UCSD-AML1 (cell line): ENCODE results near the gene PCED1B.
A peak's percentile ranks its signal among the peaks of the same experiment; 100 is the strongest.
"Not testable (repeated sequence)": the region's sequence is repeated elsewhere in the genome, so short reads cannot be mapped to it uniquely, and the experiment has no call there.

Source experiments
- DNase-seq: peaks from one replicate; lab custom pipeline; 2025; ENCODE audit not compliant: unreplicated experiment; lab: John Stamatoyannopoulos, UW

PCED1B gene

DNA sequence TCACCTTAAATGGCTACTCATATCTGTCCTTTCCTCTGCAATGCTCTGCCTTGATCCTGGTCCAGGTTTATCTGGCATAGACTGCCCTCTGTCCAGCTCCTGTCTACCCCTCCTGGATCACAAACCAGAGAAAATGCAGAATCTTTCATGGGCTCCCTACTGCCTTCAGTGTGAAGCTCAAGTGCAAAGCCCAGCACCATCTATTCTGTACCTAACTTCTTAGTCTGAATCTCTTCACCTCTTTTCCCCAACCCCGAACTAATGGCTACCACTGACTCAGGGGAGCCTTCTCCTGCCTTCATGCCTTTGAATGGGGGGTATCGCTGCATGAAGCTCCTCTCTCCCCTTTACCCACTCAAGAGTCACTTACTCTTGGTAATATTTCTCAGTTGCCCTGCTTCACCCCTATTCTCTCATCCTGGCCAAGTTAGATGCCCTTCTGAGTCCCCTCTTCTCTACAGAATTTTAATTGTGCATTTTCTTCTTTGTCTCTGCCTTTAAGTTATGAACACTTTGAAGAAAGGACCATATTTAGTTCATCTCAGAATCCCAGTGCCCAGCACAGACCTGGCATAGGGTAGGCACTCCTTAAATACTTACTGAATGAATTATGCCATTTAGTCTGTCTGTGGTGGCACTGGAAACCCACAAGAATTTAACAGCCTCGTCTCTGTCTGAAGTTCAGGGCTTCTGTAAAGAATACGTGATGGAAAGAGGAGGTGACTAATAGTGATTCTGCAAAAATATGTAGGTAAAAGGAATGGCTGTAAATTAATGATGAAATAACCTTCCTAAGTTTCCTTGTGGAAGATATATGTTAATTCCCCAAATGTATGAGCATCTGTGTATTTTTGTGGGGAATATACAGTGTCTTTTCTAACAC, 191.6 kb downstream of the PCED1B start:
- no peak for DNase-seq

DNA sequence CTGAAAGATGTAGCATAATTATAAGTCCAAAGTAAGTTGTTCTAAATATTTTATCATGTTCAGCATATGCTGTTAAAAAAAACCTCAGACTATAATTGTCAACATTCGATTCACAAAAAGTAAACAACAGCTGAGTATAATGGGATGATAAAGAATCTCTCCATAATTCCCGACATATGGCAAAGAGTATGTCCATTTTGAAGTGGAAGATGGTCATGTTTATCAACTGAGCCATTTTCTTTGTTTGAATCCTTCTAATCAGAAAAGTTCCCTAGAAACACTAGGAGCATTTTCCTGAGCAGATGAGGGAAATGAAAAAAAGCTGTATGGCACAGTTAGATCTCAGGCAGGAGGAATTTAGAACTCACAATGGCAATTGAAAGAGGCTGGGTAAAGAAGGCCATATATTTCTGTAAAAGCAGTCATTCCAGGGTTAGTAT, 192.4 kb downstream of the PCED1B start:
- no peak for DNase-seq

DNA sequence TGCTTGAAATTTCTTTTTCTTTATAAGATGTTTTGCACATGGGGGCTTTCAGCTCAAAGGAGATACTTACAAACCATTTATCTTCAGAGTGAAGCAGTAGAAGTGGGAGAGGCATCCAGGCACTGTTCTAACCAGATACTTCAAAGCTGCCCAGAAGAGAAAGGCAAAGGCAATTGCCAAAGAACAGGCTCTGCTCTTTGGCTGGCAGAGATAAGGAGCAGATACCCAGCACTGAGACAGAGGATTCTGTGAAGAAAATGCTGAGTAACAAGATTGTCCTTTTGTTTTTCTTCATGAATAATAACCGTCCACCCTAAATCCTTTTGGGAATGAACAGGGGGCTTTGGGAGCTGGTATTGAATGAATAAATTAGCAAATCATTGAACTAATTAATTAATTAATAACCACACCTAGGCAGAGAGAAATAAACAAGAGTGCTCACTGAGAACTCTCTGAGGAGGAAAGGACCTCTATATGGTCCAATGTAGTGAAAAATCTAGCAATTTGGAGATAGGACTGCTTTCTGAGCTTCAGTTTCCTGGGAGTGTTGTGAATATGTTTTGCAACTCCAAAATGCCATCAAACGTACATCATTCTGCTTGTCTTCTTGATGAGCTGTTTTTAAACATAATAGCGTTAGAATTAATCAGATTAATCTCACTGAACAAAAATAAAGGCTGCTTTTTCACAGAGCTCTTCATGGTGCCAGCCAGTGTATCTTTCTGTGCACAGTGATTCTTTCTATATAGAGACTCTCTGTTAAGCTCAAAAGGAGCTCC, 193.2 kb downstream of the PCED1B start:
- DNase-seq = no peak

DNA sequence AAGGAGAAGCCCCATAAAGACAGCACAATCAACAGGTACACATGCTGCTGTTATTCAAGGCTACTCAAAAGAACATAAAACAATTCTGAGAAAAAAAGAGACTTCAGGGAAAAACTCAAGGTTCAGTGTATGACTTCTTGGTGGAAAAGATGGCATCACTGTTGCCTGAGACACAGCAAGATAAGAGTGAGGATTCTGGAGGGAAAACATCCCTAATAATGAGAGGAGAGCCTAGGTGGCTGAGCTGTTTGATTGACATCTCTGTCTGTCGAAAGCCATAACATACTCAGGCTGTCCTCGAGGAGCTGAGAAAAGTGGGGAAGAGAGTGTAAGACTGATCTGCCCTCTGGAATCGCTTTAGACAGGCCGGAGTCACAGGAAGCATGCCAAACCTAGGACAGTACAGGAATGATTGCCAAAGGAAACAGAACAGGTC, 193.8 kb downstream of the PCED1B start:
- no peak for DNase-seq

DNA sequence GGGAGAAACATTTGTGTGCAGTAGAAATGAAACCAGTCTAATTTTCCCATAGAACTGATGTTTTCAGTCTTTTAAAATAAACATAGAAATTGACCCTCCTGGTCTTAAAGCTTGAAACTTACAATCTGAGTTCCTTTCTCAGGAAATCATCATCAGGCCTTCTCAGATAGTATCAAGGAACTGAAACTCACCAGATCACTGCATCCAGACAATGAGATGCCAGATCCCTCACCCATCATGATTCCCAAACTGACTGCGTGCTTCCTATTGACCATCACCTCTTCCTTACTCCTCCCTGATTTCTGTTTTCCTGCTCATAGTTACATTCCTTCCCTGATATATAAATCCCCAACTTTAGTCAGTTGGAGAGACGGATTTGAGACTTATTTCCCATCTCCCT, 195.3 kb downstream of the PCED1B start:
- DNase-seq = no peak

DNA sequence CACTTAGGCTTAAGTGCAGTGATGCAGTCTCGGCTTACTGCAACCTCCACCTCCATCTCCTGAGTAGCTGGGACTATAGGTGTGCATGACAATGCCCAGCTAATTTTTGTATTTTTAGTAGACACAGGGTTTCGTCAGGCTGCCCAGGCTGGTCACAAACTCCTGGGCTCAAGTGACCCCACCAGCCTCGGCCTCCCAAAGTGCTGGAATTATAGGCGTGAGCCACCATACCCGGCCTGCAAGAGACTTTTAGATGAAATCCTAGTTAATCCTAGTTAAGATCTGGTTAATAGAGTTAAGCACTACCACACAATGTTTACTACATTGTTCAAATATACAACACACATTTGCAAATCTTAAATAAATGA, 196.8 kb downstream of the PCED1B start:
- no peak for DNase-seq

DNA sequence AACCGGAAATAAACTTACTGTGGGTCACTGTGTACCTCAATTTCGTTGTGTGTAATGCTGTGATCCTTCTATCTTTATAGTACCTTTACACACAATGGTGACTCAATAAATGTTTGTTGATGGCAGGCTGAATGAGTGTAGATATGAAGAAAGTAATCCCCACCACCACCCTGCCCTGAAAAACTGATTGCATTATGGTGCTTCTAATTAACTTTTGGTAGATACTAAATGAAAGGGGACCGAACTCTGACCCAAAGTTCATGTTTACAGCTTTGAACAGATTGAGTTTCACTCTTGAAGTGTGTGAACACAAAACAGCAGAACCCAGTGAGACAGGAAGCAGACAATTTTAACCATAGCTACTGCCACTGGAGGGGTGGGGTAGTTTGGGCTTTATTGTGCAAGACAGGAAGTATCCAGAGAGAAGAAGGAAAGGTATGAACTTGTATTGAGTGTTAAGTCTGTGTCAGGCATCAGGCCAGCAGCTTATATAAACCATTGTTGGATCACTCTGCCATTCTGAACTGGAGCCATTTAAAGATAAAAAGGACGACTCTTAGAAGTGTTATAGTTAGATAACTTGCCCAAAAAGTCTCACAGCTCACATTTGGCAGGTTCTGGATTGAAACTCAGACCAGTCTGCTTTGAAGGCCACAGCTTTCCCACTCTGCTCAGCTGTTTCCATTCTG, 197.3 kb downstream of the PCED1B start:
- DNase-seq = peak; percentile 24

DNA sequence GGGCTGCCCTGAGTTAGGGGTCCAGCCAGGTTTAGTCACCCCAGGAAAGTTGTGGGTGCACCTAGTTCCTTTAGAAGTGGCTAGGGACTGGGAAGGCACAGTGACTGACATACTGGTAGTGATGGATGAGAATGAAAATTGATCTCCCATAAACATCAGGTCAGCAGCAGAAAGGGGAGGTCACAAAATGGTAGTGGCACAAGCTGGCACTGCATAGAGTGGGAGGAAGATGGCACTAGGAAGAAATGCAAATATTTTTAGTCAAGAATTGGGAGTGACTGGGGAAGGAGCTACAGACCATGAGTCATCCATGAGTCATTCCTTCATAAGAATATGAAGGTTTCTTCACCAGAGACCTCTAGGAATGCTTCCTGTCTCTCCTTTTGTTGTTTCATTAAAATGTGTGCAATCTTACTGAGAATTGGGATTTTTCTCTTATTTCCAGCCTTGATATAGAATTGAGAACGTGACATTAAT, 198.6 kb downstream of the PCED1B start:
- DNase-seq = no peak

DNA sequence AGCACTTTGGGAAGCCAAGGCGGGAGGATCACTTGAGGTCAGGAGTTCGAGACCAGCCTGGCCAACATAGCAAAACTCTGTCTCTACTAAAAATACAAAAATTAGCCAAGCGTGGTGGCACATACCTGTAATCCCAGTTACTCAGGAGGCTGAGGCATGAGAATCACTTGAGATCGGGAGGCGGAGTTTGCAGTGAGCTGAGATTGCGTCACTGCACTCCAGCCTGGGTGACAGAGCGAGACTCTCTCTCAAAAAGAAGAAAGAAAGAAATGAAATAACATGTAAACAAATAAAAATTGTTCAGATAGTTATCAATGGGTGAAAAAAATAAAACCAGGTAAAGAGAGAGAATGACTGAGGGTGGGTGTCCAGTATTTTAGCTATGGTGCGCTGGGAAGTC, 200.3 kb downstream of the PCED1B start:
- not testable (repeated sequence) for DNase-seq

DNA sequence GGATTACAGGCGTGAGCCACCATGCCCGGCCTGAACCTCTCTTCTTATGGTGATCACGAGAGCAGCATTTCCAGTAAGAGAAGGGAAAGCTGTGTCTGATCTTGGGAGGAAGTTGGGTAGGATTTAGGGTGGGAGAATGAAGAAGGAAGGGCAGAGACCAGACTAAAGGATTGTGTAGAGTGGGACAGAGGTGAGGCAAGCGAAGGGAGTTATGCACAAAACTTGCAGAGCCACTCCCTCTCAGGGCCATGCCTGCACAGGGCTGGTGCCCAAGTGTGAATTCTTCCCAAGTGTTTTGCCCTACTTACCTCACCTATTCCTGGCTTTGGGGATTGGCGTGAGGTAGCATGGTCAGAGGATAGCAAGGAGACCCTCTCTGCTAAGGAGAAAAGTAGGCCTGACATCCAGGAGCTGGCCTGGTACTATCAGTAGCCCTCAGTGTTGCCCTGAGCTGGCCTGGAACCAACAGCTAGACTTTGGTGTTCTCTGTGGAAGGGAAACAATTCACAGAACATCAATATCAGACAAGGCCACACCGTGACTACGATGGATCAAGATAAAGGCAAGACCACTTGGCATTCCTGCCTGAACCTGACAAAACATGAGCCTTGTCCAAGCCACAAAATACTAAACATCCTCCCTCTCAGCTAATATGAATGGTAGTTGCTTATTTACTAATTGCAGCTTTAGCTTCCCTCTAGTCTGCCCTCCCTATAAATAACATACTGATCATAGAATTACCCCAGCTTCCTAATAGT, 201.3 kb downstream of the PCED1B start:
- no peak for DNase-seq

DNA sequence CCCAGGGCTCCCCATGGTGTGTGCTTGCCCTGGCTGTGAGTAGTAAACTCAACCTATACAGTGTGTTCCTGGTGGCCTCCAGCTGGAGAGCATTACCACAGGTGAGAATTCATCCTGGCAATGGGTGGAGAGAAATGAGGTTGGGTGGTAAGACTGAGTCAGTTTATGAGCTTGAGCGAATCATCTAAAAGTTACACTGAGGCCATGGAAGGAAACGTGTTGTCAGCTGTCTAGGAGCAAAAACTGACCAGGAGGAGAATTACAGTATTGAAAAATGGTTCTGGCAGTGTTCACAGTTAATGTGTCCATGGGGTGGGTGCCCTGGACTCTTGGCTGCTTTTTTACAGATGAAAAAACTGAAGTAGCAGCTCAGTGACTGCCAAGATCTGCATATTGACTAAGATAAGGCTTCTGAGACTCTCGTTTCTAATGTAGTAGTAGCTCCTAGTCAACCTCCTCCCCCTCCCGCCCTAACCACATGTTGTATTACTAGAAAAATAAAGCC, 202.3 kb downstream of the PCED1B start:
- no peak for DNase-seq

DNA sequence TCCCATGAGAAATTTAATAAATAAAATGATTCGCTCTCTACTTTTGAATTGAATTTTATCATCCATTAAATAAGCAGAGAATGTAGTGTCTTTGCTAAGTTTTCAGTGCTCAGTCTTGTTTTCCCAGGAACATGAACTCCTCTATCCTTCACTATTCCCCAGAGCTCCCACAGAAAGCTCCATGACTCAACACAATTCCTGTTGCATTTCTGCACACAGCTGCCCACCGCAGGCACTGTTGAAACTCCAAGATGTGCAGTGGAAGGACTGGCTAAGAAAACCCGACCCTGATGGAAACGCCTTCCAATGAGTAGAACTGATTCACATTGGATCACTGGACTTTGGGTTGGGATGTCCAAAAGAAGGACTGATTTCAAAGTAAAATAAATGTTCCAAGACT, 202.8 kb downstream of the PCED1B start:
- DNase-seq = no peak
